ENCODE measurements around the gene ERCC6L2. TPM values are rescaled to one million over a fixed set of nuclear protein-coding genes. Genes with fewer than 3 reads are reported as not detected.

The ERCC6L2 gene
- total RNA-seq, 1 donor from 2014 or later = 52.3 TPM

DNA sequence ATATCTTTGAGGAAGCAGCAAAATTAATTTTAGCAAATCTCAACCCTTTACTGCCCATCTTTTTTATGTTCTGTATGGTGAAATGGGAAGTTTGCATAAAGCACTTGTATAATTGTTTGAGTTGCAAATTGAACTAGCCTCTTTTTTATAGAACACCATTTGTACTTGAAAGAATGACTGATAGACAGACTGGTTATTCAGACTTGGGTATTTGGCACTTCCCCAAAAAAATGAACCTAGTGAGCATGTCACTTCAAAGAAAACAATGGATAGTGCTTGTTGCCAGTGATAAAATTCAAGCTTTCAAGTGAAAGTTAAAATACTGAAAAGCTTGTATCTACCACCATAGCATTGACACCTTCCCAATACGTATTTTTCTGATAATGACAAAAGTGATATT is 115.8 kb downstream of the ERCC6L2 start:
- H3K9me3 Mint-ChIP-seq = peaks cover 3% of the 10 kb centered on the region
- TF ChIP-seq, protein P1, sequence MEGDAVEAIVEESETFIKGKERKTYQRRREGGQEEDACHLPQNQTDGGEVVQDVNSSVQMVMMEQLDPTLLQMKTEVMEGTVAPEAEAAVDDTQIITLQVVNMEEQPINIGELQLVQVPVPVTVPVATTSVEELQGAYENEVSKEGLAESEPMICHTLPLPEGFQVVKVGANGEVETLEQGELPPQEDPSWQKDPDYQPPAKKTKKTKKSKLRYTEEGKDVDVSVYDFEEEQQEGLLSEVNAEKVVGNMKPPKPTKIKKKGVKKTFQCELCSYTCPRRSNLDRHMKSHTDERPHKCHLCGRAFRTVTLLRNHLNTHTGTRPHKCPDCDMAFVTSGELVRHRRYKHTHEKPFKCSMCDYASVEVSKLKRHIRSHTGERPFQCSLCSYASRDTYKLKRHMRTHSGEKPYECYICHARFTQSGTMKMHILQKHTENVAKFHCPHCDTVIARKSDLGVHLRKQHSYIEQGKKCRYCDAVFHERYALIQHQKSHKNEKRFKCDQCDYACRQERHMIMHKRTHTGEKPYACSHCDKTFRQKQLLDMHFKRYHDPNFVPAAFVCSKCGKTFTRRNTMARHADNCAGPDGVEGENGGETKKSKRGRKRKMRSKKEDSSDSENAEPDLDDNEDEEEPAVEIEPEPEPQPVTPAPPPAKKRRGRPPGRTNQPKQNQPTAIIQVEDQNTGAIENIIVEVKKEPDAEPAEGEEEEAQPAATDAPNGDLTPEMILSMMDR (IDR thresholded peaks at IDR 0.05) = no peak
- DNase-seq (no peak), ATAC-seq (ENCODE audit: low read depth) (no peak)
- H3K4me3 Mint-ChIP-seq = no peak overlapping the region
- H3K27me3 Mint-ChIP-seq = no peaks in the 10 kb centered on the region
- peaks cover 39% of the 10 kb centered on the region for H3K36me3 Mint-ChIP-seq (ENCODE audit: low read depth)
- intact Hi-C loops (cut with micrococcal nuclease) = no loop called here
- H3K27ac Mint-ChIP-seq = no peak overlapping the region
- H3K4me1 Mint-ChIP-seq = no peaks in the 10 kb centered on the region
- ChIA-PET CTCF (no interaction called here), POLR2A (no interaction called here)

DNA sequence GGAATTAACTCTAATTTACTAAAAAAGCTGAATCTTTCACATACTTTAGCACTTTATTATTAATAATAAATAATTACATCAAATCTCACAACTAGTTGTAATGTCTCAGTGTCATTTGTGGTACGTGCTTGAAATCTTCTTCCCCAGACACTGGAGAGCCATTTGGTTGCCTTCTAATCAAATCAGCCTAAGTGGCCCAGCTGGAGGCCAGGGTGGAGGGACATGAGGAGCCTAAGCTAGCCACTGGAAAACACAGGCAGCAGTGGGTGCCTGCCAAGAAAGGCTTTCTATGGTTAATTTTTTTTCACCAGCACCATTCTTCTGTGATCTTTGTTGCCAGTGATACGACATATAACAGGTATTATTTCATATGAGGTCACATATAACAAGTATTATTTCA is 117.0 kb downstream of the ERCC6L2 start:
- H3K27ac Mint-ChIP-seq = no peak overlapping the region
- H3K4me1 Mint-ChIP-seq = no peaks in the 10 kb centered on the region
- CTCF ChIA-PET = no interaction called here
- peaks cover 37% of the 10 kb centered on the region for H3K36me3 Mint-ChIP-seq (ENCODE audit: low read depth)
- H3K4me3 Mint-ChIP-seq = no peak overlapping the region
- no peak for DNase-seq
- no peaks in the 10 kb centered on the region for H3K9me3 Mint-ChIP-seq
- H3K27me3 Mint-ChIP-seq = no peaks in the 10 kb centered on the region
- ATAC-seq (ENCODE audit: low read depth) = no peak
- POLR2A ChIA-PET = no interaction called here
- TF ChIP-seq, protein P1 (IDR thresholded peaks at IDR 0.05) = no peak
- intact Hi-C loops (cut with micrococcal nuclease) = no loop called here

DNA sequence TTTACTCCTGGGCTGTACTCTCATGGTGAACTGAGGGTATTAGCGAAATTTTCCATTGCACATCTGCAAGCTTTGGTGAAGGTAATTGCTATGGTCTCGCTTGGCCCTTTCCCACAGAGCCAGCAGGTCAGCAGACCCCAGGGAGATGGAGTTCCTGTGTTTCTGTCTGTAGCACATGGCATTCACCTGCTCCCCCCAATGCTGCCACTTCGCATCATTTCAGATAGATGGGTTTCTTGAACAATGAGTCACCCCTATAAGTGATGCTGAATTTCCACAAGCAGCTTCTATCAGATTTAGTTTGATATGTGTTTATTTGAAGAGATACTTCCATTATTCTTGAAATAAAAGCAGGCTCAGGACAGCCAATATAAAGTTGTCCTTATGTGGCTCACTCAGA is 117.8 kb downstream of the ERCC6L2 start:
- TF ChIP-seq, protein P1 (IDR thresholded peaks at IDR 0.05) = no peak
- H3K9me3 Mint-ChIP-seq = no peaks in the 10 kb centered on the region
- H3K27me3 Mint-ChIP-seq = no peaks in the 10 kb centered on the region
- no peak overlapping the region for H3K4me3 Mint-ChIP-seq
- ChIA-PET CTCF (no interaction called here), POLR2A (no interaction called here)
- no peak for ATAC-seq (ENCODE audit: low read depth)
- H3K36me3 Mint-ChIP-seq (ENCODE audit: low read depth) = peaks cover 36% of the 10 kb centered on the region
- DNase-seq = no peak
- H3K27ac Mint-ChIP-seq = no peak overlapping the region
- no peaks in the 10 kb centered on the region for H3K4me1 Mint-ChIP-seq
- intact Hi-C loops (cut with micrococcal nuclease) = no loop called here

- H3K4me3 Mint-ChIP-seq = no peak overlapping the region
- intact Hi-C loops (cut with micrococcal nuclease) = no loop called here
- peaks cover 5% of the 10 kb centered on the region for H3K9me3 Mint-ChIP-seq
- CTCF ChIA-PET = no interaction called here
- TF ChIP-seq, protein P1 (IDR thresholded peaks at IDR 0.05) = no peak
- ATAC-seq (ENCODE audit: low read depth) = no peak
- H3K4me1 Mint-ChIP-seq = no peaks in the 10 kb centered on the region
- H3K27me3 Mint-ChIP-seq = no peaks in the 10 kb centered on the region
- peaks cover 46% of the 10 kb centered on the region for H3K36me3 Mint-ChIP-seq (ENCODE audit: low read depth)
- no peak for DNase-seq
- H3K27ac Mint-ChIP-seq = no peak overlapping the region
- POLR2A ChIA-PET = no interaction called here
Measured at GRCh38 chr9:95999390-95999789, 123.9 kb downstream of the ERCC6L2 start.

DNA sequence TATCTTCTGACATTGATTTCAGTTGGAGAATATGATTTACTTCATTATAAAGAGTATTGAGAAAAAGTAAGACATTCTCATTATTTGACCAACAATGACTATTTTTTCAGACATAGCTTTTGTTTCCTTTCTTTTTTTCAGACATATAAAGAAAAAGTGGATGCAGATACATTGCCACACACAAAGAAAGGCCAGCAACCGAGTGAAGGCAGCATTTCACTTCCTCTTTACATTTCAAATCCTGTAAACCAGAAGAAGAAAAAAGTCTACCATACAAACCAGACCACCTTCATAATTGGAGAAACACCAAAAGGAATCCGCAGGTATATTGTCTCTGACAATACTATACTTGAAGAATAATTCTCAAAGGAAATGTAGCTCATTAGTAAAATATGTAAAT is 128.9 kb downstream of the ERCC6L2 start:
- TF ChIP-seq, protein P1 (IDR thresholded peaks at IDR 0.05) = no peak
- H3K4me3 Mint-ChIP-seq = no peak overlapping the region
- CTCF ChIA-PET = no interaction called here
- H3K36me3 Mint-ChIP-seq (ENCODE audit: low read depth) = peaks cover 44% of the 10 kb centered on the region
- POLR2A ChIA-PET = no interaction called here
- ATAC-seq (ENCODE audit: low read depth) (no peak), DNase-seq (no peak)
- no peaks in the 10 kb centered on the region for H3K27me3 Mint-ChIP-seq
- no peaks in the 10 kb centered on the region for H3K4me1 Mint-ChIP-seq
- intact Hi-C loops (cut with micrococcal nuclease) = no loop called here
- no peak overlapping the region for H3K27ac Mint-ChIP-seq
- peaks cover 5% of the 10 kb centered on the region for H3K9me3 Mint-ChIP-seq

Data from activated B cell treated with CpG ODN at 0.5 μM for 24 hours (primary cell).